Hypothalamus (tissue), 51 donors: Measurements from ENCODE around the gene ENOX1.

ENCODE experiments used
- DNase-seq, 51 donors: peaks; one replicate each; lab custom pipeline; 2025; lab: John Stamatoyannopoulos, UW

Gene ENOX1

DNA sequence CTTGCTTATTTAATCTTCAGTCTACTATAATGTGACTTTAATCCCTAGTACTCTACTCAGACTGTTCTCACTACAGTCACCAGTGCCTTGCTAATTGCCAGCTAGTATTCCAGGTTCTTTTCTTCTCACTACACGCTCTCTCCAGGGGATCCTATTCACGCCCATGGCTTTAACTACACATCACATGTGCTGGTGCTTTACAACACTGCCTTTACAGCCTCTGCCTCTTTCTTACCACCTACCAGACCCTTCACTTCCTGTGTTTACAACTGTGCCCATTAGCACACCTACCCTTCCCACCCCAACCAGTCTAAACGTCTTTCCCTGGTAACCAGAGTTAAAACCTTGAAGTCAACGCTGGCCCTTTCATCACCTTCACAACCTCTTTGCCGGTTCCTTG is 513.9 kb downstream of the ENOX1 start:
- DNase-seq: no peak

DNA sequence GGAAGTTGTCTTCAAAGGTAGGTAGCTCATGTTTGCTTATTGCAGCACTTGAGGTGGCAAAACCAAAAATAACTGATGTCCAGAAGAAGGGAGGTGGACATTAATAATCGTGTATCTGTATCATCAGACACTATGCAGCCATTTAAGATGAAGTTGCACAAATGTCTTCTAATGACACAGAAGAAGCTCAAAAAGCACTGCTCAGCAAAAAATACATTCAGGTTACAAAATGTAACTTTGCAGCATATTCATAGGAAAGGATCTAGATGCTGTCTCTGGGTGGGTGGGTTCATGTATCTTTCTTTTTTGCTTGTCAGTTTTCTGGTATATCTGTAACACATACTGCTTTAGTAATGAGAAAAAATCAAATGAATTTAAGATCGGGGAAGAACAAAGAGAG is 515.6 kb downstream of the ENOX1 start:
- DNase-seq: no peak

DNA sequence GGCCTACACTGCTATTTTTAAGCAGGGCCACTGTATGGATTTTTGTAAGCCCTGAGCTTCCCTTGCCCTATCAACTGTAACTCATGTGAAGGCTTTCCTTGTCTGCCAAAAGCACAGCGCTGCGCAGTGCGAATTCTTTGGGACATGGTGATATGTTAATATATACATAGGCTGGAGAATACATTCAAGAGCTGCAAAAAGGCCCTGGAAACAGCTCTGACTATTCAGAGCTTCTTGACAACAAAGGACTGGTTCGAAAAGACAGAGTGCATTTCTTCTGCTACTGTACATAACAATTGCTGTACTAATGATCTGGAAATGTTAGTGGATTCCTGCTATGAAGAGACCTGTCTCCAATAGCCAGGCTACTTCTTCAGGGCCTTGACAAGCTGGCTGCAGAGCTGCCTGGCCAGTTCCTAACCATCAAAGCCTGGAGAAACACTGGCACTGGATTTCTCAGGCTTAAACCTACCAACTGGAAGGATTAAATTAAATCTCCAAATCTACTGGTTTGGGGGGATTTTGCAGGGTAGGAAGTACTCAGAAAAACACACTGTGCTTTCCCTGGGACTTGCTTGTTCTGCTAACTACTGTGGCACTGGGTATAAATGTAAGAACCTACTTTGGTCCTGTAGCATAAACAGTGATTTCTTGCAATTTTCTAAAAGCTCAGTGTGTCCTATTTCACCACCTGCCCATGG is 516.5 kb downstream of the ENOX1 start:
- DNase-seq: no peak

DNA sequence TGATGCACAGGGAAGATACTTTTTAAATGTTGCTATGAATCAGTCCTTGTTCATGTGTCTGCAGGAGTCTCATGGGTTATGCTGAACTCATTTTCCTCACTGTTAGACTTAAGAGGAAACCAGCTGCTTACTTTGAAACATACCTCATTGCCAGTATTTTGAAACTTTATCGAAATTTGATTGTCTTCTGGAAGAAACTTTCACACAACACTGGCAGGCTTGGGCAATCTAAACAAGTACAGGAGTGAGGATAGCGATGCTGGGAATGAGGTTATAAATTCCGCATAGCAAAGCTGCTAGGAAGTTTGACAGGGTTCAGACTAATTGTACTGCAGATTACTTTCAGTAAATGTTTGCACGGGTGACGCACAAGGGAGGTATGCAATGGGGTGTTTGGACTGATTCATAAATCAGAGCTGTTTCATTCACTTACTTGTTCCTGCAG is 517.7 kb downstream of the ENOX1 start:
- DNase-seq: no peak

DNA sequence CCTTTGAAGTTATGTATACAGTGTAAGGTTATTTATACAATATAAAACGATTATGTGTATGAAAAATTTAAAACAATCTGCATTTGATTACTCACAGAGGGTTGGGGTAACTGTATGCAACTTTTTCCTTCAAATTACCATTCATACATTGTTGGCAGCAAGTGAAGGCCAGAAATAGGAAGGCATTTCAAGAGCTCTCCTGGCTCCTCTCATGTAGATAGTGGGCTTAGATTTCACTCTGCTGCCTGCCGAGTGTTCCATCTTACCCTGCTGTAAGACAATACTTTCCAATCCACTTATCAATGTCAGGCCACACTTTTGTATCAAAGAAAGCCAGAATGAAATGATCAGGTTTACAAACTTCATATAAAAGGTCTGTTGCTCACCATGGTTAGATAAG is 518.1 kb downstream of the ENOX1 start:
- DNase-seq: no peak

DNA sequence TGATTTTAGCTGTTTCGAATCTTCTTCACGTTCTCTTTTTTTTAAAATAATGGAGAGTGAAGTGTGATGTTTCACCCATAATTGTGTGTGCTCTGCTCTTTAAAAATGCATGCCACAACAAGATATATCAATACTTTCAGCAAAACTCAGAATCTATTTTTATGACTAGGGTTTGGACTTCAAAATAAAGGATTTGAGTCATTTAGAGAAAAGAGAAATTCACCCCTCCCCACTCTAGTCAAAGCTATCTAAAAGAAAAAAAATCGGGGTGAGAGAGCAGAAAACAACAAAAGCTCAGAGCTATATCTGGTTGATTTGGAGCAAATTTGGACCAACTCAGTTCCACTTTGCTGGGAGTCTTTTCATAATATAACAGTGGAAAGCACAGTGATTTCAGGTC is 518.9 kb downstream of the ENOX1 start:
- DNase-seq: no peak

DNA sequence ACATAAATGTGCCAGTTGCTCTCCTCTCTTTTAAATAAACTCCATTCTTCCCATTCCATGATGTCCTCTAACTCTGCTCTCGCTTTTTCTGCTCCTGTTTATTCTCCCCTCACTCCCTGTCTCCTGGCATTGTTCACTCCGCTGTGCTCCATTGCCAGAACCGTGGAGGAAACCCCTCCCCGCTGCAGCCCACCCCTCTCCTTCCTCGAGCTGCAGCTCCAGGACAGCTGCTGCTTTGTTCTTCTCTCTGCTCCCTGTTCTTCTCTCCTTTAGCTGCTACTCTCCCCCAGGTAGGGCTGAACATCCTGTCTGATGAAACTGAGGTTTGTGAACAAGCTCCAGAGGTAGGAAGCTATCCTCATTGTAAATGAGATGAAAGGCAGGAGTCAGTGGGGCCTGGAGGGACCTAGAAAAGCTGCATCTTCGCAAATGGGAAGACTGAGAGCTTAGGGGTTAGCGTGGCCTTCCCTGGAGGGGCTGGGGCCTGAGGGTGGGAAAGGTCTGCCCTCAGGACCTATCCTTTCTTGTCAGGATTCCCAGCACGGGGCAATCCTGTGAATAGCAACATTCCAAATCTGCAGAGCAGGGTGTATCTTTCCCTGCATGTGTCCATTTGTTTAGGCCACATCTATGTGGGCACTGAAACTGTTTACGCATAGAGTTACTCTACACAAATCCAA is 519.7 kb downstream of the ENOX1 start:
- DNase-seq: no peak

DNA sequence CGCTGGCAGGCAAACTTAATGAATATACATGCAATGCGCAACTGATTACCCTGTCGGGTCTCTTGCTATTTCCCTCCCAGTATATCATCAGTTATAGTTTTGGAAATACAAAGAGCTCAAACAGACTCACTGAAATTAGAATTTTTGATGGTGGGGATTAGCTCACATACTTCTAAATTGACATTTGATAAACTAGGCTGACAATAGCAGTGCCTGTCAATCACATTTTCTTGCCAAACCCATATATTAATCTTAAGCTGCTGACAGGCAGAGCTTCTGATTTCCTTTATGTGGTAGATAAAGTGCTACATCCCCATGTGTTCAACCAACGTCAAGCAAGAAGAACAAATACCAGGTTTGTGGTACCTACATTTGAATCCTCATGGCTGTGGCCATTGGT is 521.7 kb downstream of the ENOX1 start:
- DNase-seq: no peak

DNA sequence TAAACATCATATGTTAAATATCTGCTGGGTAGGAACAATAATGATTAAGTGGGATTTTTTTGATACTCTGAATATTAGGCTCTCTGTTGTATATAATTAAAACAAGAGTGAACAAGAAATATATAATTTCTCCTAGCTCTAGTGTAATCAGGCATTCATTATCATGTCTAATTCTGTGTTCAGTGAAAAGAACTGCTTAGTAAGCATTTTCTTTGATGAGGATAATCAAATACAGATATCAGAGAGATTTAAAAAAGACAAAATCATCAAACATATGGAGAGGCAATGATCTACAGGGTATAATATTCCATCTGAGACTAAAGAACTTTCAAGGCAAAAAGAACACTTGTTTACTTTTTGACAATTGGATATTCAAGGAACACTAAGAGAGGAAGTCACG is 522.3 kb downstream of the ENOX1 start:
- DNase-seq: no peak

DNA sequence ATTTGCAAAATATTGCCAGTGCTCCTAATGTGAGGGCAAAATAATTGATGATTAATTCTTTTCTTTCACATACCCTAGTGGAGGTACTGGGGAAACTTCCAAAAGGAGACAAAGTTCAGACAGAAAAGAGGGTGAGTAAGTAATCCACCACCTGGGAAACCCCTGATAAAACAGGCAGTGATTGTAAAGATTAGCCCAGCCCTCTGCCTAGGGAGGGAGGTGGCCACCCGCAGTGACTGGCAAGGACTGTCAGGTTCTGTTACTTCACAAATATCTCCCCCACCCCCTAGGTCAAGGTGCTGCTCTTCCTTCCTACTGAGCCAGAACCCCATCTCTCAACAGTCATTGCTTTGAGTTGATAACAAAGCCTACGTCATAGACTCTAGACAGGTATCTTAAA is 523.7 kb downstream of the ENOX1 start:
- no peak for DNase-seq

DNA sequence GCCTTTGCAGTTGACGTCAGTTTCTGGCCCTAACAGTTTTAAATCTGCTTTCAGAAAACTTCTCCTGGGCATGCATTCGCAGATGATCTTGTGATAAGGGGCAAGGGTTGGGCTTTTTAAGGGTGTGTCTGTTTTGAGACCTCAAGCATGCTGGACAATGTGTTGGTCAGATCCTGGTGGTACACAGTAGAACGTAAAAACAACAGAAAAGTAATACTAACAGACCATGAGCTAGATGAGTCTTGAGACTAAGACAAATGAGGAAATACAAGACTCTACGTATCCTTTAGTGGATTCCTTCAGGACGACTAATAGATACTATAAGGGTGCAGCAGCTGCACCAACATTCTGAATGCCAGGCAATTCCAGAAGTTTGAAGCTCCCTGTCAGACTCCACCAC is 525.8 kb downstream of the ENOX1 start:
- DNase-seq: no peak

DNA sequence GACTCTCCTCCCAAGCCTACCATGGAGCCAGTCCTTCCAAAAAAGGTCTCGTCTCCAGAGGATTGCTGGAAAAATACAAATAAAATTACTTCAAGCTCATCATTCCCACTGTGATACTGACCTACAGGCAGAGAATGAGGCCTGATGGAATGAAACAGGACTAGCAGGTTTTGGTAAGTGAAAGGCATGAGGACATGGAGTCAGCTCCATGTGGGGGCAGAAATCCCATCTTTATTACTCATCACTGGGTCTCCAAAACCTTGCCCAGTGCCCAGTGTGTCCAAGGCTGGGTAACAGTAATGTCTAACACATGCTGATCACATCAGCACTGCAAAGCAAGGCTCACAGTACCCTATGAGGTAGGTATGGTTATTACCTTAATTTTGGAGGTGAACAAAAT is 528.0 kb downstream of the ENOX1 start:
- no peak for DNase-seq

DNA sequence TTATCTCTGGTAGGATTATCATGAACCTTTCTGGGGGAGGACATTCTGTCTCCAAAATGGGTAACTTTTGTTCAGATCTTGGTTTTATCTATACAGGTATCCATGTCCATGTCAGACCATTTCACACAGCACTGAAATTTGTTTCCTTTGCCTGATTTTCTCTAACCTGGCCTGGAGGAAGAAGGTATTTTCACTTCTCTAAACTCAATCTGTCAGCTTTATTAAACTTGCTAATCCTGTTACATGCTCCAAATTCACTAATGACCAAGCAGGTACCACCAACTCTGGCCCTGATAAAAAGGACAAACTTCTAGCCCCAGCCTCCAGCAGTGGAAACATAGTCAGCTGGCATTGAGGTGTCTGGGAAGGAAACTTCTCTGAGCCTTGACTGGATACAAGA is 529.0 kb downstream of the ENOX1 start:
- DNase-seq: no peak

DNA sequence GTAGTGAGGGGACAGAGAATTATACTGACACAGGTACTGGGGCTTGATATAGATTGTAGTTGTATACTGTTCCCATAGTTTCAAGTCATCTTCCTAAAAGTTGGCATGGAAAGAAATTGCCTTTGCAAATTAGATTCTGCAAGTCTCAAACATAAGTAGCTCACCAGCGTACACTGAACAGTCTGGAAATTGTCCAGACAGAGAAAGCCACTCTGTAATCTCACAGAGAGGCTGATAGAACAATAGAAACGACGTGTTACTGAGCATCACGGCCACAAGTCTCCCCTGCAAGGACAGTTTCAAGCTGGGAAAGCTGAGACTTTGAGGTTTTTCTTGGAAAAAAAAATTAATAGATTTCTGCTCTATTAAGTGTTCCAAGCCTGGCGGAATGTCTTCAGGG is 534.8 kb downstream of the ENOX1 start:
- no peak for DNase-seq

DNA sequence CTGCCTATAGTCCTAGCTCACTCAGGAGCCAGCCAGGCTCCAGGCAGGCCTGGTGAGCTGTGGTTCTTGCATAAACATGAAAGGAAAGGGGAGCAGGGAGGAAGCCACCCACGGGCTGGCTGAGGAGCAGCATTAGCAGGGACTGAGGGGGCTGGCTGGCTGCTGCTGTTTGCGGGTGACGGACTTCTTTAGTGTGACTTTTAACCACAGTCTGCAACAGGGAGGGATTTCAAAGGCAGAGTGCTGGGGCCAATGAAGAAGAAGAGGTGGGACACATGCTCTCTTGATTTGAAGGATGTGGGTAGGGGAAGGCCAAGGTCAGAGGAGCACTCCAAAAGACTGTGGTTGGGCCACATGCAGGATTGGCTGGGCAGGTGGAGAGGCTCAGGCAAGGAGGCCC is 540.4 kb downstream of the ENOX1 start:
- no peak for DNase-seq

DNA sequence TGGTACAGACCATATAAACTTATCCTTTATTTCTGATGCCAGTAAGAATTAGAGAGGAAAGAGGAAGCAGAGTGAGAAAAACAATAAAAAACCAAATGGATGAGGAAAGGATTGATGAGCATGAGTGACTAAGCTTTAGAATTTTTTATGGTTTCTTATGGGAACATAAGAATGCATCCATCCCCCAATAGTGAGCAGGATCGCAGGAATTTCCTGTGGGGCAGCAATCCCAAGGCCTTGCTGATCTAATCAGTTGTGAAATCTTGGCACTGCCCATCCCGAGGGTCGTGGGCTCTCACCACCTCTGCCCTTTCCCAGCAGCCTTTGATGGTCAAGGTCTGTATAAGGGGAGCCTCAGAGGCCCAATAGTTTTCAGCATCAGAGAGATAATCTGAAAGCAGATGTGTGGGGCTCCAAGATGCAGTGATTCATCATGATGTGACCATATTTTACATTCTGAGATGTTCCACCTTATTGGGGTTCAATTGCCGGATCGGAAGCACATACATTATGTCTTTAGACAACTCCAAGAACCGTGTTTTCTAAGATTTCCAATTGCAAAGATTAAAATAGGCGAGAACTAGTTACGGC is 541.3 kb downstream of the ENOX1 start:
- no peak for DNase-seq

DNA sequence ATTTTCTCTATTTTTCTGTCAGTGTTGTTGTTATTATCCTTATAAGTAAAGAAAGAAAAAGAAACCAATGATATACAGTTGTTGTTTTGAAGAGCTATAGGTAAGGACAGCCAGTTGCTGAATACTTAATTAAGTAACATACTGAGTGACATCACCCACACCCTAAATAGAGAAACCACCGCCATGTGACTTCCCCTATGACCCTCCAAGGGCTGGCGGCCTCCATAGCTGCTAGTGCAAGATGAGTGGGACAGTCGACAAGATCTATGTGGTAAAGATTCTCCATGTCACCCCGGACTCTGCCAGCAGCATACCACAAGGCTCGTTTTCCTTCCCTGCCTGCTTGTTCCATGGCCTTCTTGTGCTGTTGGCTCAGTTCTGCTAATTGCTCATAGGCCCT is 542.3 kb downstream of the ENOX1 start:
- DNase-seq: no peak

DNA sequence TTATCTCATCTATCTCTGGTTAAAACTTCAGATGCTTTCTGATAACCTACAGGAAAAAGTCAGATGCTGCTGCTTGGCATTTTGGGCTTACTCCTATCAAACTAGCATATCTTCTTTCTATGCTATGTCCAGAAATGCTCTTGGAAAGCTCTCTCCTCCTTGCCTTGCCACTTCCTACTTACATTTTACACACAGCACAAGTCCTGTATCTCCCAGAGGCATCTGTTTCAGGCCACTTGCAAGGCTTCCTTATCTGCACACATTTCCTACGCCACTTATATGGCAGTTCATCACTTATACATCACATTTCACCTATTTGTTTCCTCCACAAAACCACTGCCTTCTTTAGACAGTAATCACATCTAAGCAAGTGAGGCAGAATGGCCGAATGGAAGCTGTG is 543.1 kb downstream of the ENOX1 start:
- DNase-seq: no peak

DNA sequence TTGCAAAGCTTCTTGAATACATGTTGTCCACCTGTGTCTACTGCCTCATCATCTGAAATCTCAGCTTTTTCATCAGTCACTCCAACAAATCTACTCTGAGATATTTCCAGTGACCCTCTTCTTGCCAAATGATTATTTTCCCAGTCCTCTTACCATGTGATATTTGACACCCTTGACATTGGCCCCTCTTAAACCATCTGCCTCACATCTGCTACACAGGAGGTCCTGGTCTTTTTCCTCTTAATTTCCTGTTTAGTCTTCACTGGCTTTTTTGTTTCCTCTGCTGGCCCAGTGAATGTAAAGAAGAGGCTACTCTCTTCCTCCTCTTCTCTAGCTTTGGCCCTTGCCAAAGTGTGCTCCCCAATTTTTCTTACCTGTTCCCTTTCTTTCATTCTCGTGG is 544.7 kb downstream of the ENOX1 start:
- DNase-seq: no peak

DNA sequence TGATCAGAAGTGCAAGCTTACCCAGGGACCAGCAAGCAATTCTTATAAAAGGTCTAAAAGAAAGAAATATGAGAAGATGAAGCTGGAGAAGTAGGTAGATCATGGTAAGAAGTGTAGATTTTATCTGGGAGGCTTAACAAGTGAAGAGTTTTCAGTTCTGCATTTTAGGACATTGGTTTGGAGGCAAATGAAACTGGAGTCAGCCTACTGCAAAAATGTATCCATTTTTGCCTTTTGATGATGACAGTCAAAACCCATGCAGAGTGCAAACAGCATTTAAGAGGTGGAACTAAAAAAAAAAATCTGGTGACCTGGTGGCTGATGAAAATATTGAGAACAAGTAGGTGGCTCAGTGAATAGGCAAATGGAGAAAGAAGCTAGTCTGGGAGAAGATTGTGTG is 546.5 kb downstream of the ENOX1 start:
- no peak for DNase-seq

DNA sequence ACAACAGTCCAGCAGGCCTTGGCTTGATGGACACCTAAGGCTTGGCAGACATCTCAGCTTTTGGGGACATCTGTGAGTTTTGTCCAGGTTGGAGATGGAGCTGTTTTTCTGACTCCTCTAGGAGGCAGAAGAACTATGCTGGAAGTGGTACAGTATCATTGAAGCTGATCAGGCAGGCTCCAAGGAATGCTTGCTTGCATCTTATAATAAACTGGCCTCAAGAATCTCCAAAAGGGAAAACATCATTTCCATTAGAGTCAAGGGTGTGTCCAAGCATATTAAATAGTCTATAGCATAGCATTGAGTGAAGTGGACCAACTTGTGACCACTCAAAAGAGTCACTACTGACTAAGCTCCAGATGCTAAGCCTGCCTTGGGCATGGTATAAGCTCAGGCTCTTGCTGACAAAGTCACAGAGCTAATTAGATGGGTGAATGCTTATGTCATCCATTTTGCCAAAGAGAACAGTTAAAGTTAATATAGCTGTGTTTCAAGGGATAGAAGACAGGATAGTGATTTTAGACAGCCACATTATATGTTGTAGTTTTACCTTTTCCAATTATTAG is 547.4 kb downstream of the ENOX1 start:
- DNase-seq: no peak
